ENCODE results near the gene WDR64.
"Not testable (repeated sequence)": the region's sequence is repeated elsewhere in the genome, so short reads cannot be mapped to it uniquely, and the experiment has no call there.

WDR64 gene

GRCh38 chr1:241701483-241702295 lies 49.6 kb downstream of the WDR64 start:
- no peak for DNase-seq (ENCODE audit: low read depth)

- DNase-seq (ENCODE audit: low read depth): no peak
These were observed 50.6 kb downstream of the WDR64 start for GRCh38 chr1:241702442-241703373.

GRCh38 chr1:241703739-241704138 lies 51.7 kb downstream of the WDR64 start:
- not testable (repeated sequence) for DNase-seq (ENCODE audit: low read depth)

- DNase-seq (ENCODE audit: low read depth): no peak
These were observed 54.2 kb downstream of the WDR64 start for GRCh38 chr1:241706257-241706656.

GRCh38 chr1:241706967-241707366 lies 54.9 kb downstream of the WDR64 start:
- DNase-seq (ENCODE audit: low read depth): no peak

- no peak for DNase-seq (ENCODE audit: low read depth)
These were observed 55.4 kb downstream of the WDR64 start for GRCh38 chr1:241707442-241707841.

- DNase-seq (ENCODE audit: low read depth): no peak
These were observed 59.2 kb downstream of the WDR64 start for GRCh38 chr1:241711326-241711725.

- no peak for DNase-seq (ENCODE audit: low read depth)
These were observed 61.2 kb downstream of the WDR64 start for GRCh38 chr1:241713316-241713715.

- DNase-seq (ENCODE audit: low read depth): no peak
These were observed 62.5 kb downstream of the WDR64 start for GRCh38 chr1:241714321-241715218.

- DNase-seq (ENCODE audit: low read depth): no peak
These were observed 63.4 kb downstream of the WDR64 start for GRCh38 chr1:241715435-241715834.

- no peak for DNase-seq (ENCODE audit: low read depth)
These were observed 63.9 kb downstream of the WDR64 start for GRCh38 chr1:241715956-241716355.

GRCh38 chr1:241716915-241717656 lies 65.0 kb downstream of the WDR64 start:
- no peak for DNase-seq (ENCODE audit: low read depth)

GRCh38 chr1:241717975-241718374 lies 65.9 kb downstream of the WDR64 start:
- DNase-seq (ENCODE audit: low read depth): no peak

GRCh38 chr1:241721011-241721410 lies 68.9 kb downstream of the WDR64 start:
- no peak for DNase-seq (ENCODE audit: low read depth)

GRCh38 chr1:241722947-241723346 lies 70.9 kb downstream of the WDR64 start:
- no peak for DNase-seq (ENCODE audit: low read depth)

- DNase-seq (ENCODE audit: low read depth): no peak
These were observed 72.8 kb downstream of the WDR64 start for GRCh38 chr1:241724741-241725356.

- DNase-seq (ENCODE audit: low read depth): no peak
These were observed 78.0 kb downstream of the WDR64 start for GRCh38 chr1:241730031-241730430.

- DNase-seq (ENCODE audit: low read depth): no peak
These were observed 81.8 kb downstream of the WDR64 start for GRCh38 chr1:241733899-241734298.

- DNase-seq (ENCODE audit: low read depth): no peak
These were observed 82.5 kb downstream of the WDR64 start for GRCh38 chr1:241734533-241734932.

GRCh38 chr1:241735493-241735926 lies 83.4 kb downstream of the WDR64 start:
- DNase-seq (ENCODE audit: low read depth): not testable (repeated sequence)

- DNase-seq (ENCODE audit: low read depth): no peak
These were observed 84.3 kb downstream of the WDR64 start for GRCh38 chr1:241736387-241736786.

All from stimulated activated CD8-positive, alpha-beta memory T cell treated with anti-CD3 and anti-CD28 coated beads, Interleukin-12 subunit alpha, Interleukin-12 subunit beta, amount 100 ng/mL, for 4 hours (primary cell).